ENCODE data around the gene ANKS6. TPM values are rescaled to one million over a fixed set of nuclear protein-coding genes. Genes with fewer than 3 reads are reported as not detected.
A peak's percentile ranks its signal among the peaks of the same experiment; 100 is the strongest.

The ANKS6 gene
- total RNA-seq, 4 donors from 2014 or later: 15.8 to 31.4 (median 23.6) TPM

GRCh38 chr9:98838155-98838867, 42.0 kb upstream of the ANKS6 start:
- Histone ChIP-seq H3K4me1 (no peaks in the 10 kb centered on the region), H3K9me3 (no peaks in the 10 kb centered on the region), H3K27ac (replicated peaks in 1 of 4) (no peak overlapping the region), H3K4me3 (no peak overlapping the region), H3K36me3 (peaks cover 0 to 46% (median 16%) of the 10 kb centered on the region in 4 donors), H3K27me3 (no peaks in the 10 kb centered on the region)
- TF ChIP-seq POLR2A (IDR thresholded peaks at IDR 0.05; ENCODE audit: low read depth): no peak
- TF ChIP-seq EP300 (IDR thresholded peaks at IDR 0.05): no peak
- no peak for TF ChIP-seq POLR2AphosphoS5 (IDR thresholded peaks at IDR 0.05)
- TF ChIP-seq CTCF (IDR thresholded peaks at IDR 0.05): no peak
- intact Hi-C loops (cut with DNase I): no loop called here
- peak; percentile 64 for DNase-seq (ENCODE audit: extremely low spot score)
- 100% methylated on average over 6 of the region's 6 CpGs for WGBS

GRCh38 chr9:98837516-98837915, 41.2 kb upstream of the ANKS6 start:
- Histone ChIP-seq H3K4me1 (no peaks in the 10 kb centered on the region), H3K27me3 (no peaks in the 10 kb centered on the region), H3K36me3 (peaks cover 0 to 46% (median 16%) of the 10 kb centered on the region in 4 donors), H3K9me3 (no peaks in the 10 kb centered on the region), H3K27ac (replicated peaks in 1 of 4) (no peak overlapping the region), H3K4me3 (no peak overlapping the region)
- intact Hi-C loops (cut with DNase I): no loop called here
- no peak for DNase-seq (ENCODE audit: extremely low spot score)
- WGBS: 97% methylated on average over 4 of the region's 4 CpGs
- TF ChIP-seq EP300 (IDR thresholded peaks at IDR 0.05): no peak
- TF ChIP-seq CTCF (IDR thresholded peaks at IDR 0.05): no peak
- TF ChIP-seq POLR2A (IDR thresholded peaks at IDR 0.05; ENCODE audit: low read depth): no peak
- no peak for TF ChIP-seq POLR2AphosphoS5 (IDR thresholded peaks at IDR 0.05)

- Histone ChIP-seq H3K9me3 (no peaks in the 10 kb centered on the region), H3K4me1 (no peaks in the 10 kb centered on the region), H3K27ac (replicated peaks in 1 of 4) (no peak overlapping the region), H3K4me3 (no peak overlapping the region), H3K36me3 (peaks cover 0 to 49% (median 16%) of the 10 kb centered on the region in 4 donors), H3K27me3 (no peaks in the 10 kb centered on the region)
- intact Hi-C loops (cut with DNase I): no loop called here
- 77% methylated on average over 4 of the region's 4 CpGs for WGBS
- DNase-seq (ENCODE audit: extremely low spot score): no peak
- TF ChIP-seq EP300 (IDR thresholded peaks at IDR 0.05) (no peak), POLR2AphosphoS5 (IDR thresholded peaks at IDR 0.05) (no peak), POLR2A (IDR thresholded peaks at IDR 0.05; ENCODE audit: low read depth) (no peak), CTCF (IDR thresholded peaks at IDR 0.05) (no peak)
Observed at GRCh38 chr9:98836206-98836605, 39.9 kb upstream of the ANKS6 start.

DNA sequence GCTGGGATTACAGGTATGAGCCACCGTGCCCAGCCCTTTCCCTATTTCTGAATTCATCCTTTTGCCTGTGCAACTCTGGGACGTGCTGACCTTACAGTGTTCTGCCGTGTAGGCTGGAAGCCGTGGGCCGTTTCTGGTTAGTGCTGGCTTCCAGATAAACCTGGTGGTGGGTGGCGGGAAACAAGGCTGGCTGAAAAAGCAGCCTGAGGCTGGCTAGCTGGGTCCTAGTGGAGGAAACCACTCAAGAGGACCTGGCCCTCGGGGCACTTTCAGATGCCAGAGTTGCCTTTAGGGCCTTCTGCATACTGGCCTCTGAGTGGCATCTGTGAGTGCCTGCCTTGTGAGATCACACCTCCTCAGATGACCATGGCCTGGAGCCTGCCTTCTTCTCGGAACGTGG, 38.0 kb upstream of the ANKS6 start:
- H3K4me1 ChIP-seq: no peaks in the 10 kb centered on the region
- intact Hi-C loops (cut with DNase I): no loop called here
- H3K36me3 ChIP-seq: peaks cover 0 to 43% (median 12%) of the 10 kb centered on the region in 4 donors
- H3K27me3 ChIP-seq: no peaks in the 10 kb centered on the region
- WGBS: 96% methylated on average over 9 of the region's 9 CpGs
- H3K4me3 ChIP-seq: no peak overlapping the region
- DNase-seq (ENCODE audit: extremely low spot score): no peak
- H3K27ac ChIP-seq (replicated peaks in 1 of 4): no peak overlapping the region
- H3K9me3 ChIP-seq: no peaks in the 10 kb centered on the region
- TF ChIP-seq EP300 (IDR thresholded peaks at IDR 0.05): no peak
- no peak for TF ChIP-seq CTCF (IDR thresholded peaks at IDR 0.05)
- no peak for TF ChIP-seq POLR2AphosphoS5 (IDR thresholded peaks at IDR 0.05)
- no peak for TF ChIP-seq POLR2A (IDR thresholded peaks at IDR 0.05; ENCODE audit: low read depth)

Measured in esophagus muscularis mucosa (tissue), 4 donors.